KMS-11 (cell line): ENCODE results near the gene IL31RA.

Experiments
- H2AFZ ChIP-seq: fragments of 200-600 bp; sonication (generic); 2 replicates; pipeline ENCODE4 v1.6.1; 2016; ENCODE audit warnings: antibody characterized with exemption, mixed run types, low read depth
- H3K27ac ChIP-seq: fragments of 200-600 bp; sonication (generic); 2 replicates; pipeline ENCODE4 v1.6.1; 2016; ENCODE audit warnings: mild to moderate bottlenecking, mixed run types
- H3K27me3 ChIP-seq: fragments of 200-600 bp; sonication (generic); 2 replicates; pipeline ENCODE4 v1.6.1; 2017; ENCODE audit warnings: mild to moderate bottlenecking, low read depth, mixed run types, moderate library complexity; ENCODE audit not compliant: insufficient read depth
- H3K36me3 ChIP-seq: fragments of 200-600 bp; sonication (generic); 2 replicates; pipeline ENCODE4 v1.6.1; 2017; ENCODE audit warnings: mild to moderate bottlenecking, mixed run types; ENCODE audit not compliant: insufficient read depth
- H3K4me1 ChIP-seq: fragments of 200-600 bp; sonication (generic); 2 replicates; pipeline ENCODE4 v1.6.1; 2016; ENCODE audit warnings: mild to moderate bottlenecking, low read depth, mixed run types; ENCODE audit not compliant: poor library complexity, severe bottlenecking
- H3K4me2 ChIP-seq: fragments of 200-600 bp; sonication (generic); 2 replicates; pipeline ENCODE4 v1.7.0; 2016; ENCODE audit warnings: mild to moderate bottlenecking, mixed run types
- H3K4me3 ChIP-seq: fragments of 200-600 bp; sonication (generic); IDR thresholded peaks from 2 replicates; pipeline ENCODE4 v1.6.1; 2017; ENCODE audit warnings: low read depth, low read length, mixed read lengths; ENCODE audit not compliant: insufficient read depth
- H3K79me2 ChIP-seq: fragments of 200-600 bp; sonication (generic); 2 replicates; pipeline ENCODE4 v1.6.1; 2016; ENCODE audit warnings: low read depth, mixed run types; ENCODE audit not compliant: insufficient read depth
- H3K9ac ChIP-seq: fragments of 200-600 bp; sonication (generic); 2 replicates; pipeline ENCODE4 v1.6.1; 2016; ENCODE audit warnings: mild to moderate bottlenecking, mixed run types
- H4K20me1 ChIP-seq: fragments of 200-600 bp; sonication (generic); 2 replicates; pipeline ENCODE4 v1.6.1; 2016; ENCODE audit warnings: mild to moderate bottlenecking, mixed run types; ENCODE audit not compliant: insufficient read depth
- TF ChIP-seq, protein P1 (sequence below): fragments of 200-600 bp; sonication (generic); conservative IDR thresholded peaks from 2 replicates; pipeline ENCODE4 v1.6.1; 2017; ENCODE audit warnings: low read depth, mild to moderate bottlenecking, antibody characterized with exemption, low read length, moderate library complexity, mixed read lengths

Gene IL31RA

DNA sequence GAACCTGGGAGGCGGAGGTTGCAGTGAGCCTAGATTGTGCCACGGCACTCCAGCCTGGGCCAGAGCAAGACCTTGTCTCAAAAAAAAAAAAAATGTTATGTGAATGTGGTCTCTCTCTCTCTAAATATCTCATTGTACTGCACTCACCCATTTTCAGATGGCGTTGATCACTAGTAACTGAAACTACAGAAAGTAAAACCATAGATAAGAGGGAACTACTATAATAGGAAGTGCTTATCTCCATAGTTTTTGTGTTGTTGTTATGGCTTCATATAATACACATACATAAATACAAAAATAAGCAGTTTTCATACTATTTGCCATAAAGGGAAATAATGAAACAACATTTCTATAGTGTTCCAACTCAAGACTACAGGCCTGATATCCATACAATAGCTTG lies 9.1 kb downstream of the IL31RA start:
- Histone ChIP-seq H3K36me3 (no peaks in the 10 kb centered on the region), H3K9ac (no peak overlapping the region), H3K27me3 (no peaks in the 10 kb centered on the region), H3K79me2 (no peaks in the 10 kb centered on the region), H3K27ac (no peak overlapping the region), H3K4me3 (no peak overlapping the region), H4K20me1 (no peaks in the 10 kb centered on the region), H3K4me1 (peaks cover 5% of the 10 kb centered on the region), H3K4me2 (no peak overlapping the region), H2AFZ (no peak overlapping the region)
- TF ChIP-seq, protein P1, sequence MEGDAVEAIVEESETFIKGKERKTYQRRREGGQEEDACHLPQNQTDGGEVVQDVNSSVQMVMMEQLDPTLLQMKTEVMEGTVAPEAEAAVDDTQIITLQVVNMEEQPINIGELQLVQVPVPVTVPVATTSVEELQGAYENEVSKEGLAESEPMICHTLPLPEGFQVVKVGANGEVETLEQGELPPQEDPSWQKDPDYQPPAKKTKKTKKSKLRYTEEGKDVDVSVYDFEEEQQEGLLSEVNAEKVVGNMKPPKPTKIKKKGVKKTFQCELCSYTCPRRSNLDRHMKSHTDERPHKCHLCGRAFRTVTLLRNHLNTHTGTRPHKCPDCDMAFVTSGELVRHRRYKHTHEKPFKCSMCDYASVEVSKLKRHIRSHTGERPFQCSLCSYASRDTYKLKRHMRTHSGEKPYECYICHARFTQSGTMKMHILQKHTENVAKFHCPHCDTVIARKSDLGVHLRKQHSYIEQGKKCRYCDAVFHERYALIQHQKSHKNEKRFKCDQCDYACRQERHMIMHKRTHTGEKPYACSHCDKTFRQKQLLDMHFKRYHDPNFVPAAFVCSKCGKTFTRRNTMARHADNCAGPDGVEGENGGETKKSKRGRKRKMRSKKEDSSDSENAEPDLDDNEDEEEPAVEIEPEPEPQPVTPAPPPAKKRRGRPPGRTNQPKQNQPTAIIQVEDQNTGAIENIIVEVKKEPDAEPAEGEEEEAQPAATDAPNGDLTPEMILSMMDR, result no peak

- H3K79me2 ChIP-seq, result no peaks in the 10 kb centered on the region
- peaks cover 5% of the 10 kb centered on the region for H3K4me1 ChIP-seq
- no peak overlapping the region for H3K4me3 ChIP-seq
- H3K9ac ChIP-seq, result no peak overlapping the region
- no peak overlapping the region for H3K27ac ChIP-seq
- no peaks in the 10 kb centered on the region for H3K27me3 ChIP-seq
- TF ChIP-seq, protein P1, result no peak
- H4K20me1 ChIP-seq, result no peaks in the 10 kb centered on the region
- H3K4me2 ChIP-seq, result no peak overlapping the region
- no peaks in the 10 kb centered on the region for H3K36me3 ChIP-seq
- H2AFZ ChIP-seq, result no peak overlapping the region
Observed at GRCh38 chr5:55860709-55861108, 9.6 kb downstream of the IL31RA start.

GRCh38 chr5:55864606-55865541 lies 13.7 kb downstream of the IL31RA start:
- TF ChIP-seq, protein P1, result no peak
- no peak overlapping the region for H3K27ac ChIP-seq
- no peak overlapping the region for H3K4me2 ChIP-seq
- H3K9ac ChIP-seq, result no peak overlapping the region
- peaks cover 5% of the 10 kb centered on the region for H3K4me1 ChIP-seq
- H3K36me3 ChIP-seq, result no peaks in the 10 kb centered on the region
- no peak overlapping the region for H3K4me3 ChIP-seq
- no peaks in the 10 kb centered on the region for H4K20me1 ChIP-seq
- H2AFZ ChIP-seq, result no peak overlapping the region
- no peaks in the 10 kb centered on the region for H3K27me3 ChIP-seq
- no peaks in the 10 kb centered on the region for H3K79me2 ChIP-seq

DNA sequence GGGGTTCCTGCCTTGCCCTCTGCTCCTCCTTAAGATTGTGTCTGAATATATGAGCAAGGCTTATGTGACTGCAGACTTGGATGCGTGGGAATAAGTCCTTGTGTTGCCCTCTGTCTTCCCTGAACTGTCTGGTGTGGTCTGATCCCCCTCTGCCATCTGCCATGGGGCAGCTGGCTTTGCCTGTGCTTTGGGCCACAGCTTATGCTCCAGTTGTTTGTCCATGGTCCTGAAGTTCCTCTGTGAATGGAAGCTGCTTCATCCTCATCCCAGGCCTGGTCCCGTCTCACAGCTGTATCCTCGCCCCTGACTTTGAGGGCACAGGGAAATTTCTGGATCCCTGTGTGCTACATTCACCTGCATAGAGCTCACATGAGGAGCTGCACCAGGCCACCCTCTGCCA lies 14.7 kb downstream of the IL31RA start:
- no peak overlapping the region for H2AFZ ChIP-seq
- no peaks in the 10 kb centered on the region for H3K27me3 ChIP-seq
- no peak overlapping the region for H3K4me2 ChIP-seq
- H3K27ac ChIP-seq, result no peak overlapping the region
- H3K36me3 ChIP-seq, result no peaks in the 10 kb centered on the region
- H3K79me2 ChIP-seq, result no peaks in the 10 kb centered on the region
- no peak overlapping the region for H3K9ac ChIP-seq
- no peak overlapping the region for H3K4me3 ChIP-seq
- TF ChIP-seq, protein P1, result no peak
- H3K4me1 ChIP-seq, result no peaks in the 10 kb centered on the region
- H4K20me1 ChIP-seq, result no peaks in the 10 kb centered on the region
